ENCODE results near the gene GRIK2. TPM values are rescaled to one million over a fixed set of nuclear protein-coding genes. Genes with fewer than 3 reads are reported as not detected.

GRIK2 gene
- total and polyA plus RNA-seq, 2 of the 4 experiments (the other 2 are of a cell fraction): 8.2 to 15.2 TPM

DNA sequence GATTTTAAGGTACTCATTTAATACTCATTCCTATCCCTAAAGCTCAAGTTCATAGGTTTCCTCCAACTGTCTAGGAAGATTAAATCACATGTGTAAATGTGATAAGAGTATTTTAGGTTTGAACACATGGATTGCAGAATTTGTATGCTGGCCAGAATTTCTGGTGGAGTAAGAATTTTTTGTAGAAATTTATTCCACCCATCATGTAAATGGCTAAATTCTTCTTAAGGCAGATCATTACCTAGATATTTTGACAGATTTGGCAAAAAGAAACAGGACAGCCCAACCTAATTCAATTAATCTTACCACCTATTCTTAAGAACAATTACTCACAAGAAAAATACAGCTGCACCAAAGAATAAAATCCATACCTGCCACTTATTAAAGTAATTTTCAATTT lies 261.6 kb downstream of the GRIK2 start:
- Histone ChIP-seq H3K14ac (replicated peaks; ENCODE audit: low read depth, low read length) (no peak overlapping the region), H3K56ac (ENCODE audit: extremely low read depth, insufficient read depth, low read length) (no peak overlapping the region), H2BK20ac (ENCODE audit: low read depth, low read length) (no peak overlapping the region), H3K9me1 (ENCODE audit: insufficient read depth, low read length) (no peaks in the 10 kb centered on the region), H3K36me3 (ENCODE audit: control insufficient read depth, insufficient read depth, low read length) (no peaks in the 10 kb centered on the region), H3K9ac (ENCODE audit: low read depth, low read length) (no peak overlapping the region), H3K27ac (ENCODE audit: insufficient read depth, low read length) (no peak overlapping the region), H2AK5ac (ENCODE audit: low read depth, low read length) (no peak overlapping the region), H3K4ac (ENCODE audit: low read depth, low read length) (no peak overlapping the region), H4K5ac (ENCODE audit: low read depth, low read length) (no peak overlapping the region), H3K9me3 (ENCODE audit: control insufficient read depth, insufficient read depth, low read length) (no peaks in the 10 kb centered on the region; the same call in 1 of the 2 replicates), H3K27me3 (ENCODE audit: control insufficient read depth, insufficient read depth, low read length) (no peaks in the 10 kb centered on the region), H2BK5ac (ENCODE audit: low read depth, low read length, poor library complexity, severe bottlenecking) (no peak overlapping the region), H3K4me3 (ENCODE audit: insufficient read depth, low read depth, low read length) (no peak overlapping the region), H3K4me1 (ENCODE audit: control insufficient read depth, insufficient read depth, low read length) (no peaks in the 10 kb centered on the region; the same call in 1 of the 2 replicates), H4K8ac (ENCODE audit: low read depth in 2 of 2, low read length in 2 of 2) (no peak overlapping the region), H3K18ac (ENCODE audit: low read depth, low read length) (no peak overlapping the region), H2AK9ac (replicated peaks; ENCODE audit: low read depth, low read length, poor library complexity) (no peak overlapping the region), H4K91ac (ENCODE audit: insufficient read depth, low read depth, low read length) (no peak overlapping the region), H2AFZ (replicated peaks; ENCODE audit: low read length, poor library complexity) (no peak overlapping the region), H2BK15ac (ENCODE audit: low read depth, low read length) (no peak overlapping the region), H3K79me1 (ENCODE audit: low read depth in 1 of 2, low read length in 2 of 2) (0 out of 4 replicates have a peak, but pooled peaks cover 0 to 2% of the 10 kb centered on the region in 2 experiments), H4K20me1 (ENCODE audit: insufficient read depth, low read length) (no peaks in the 10 kb centered on the region), H3K4me2 (ENCODE audit: low read depth, low read length) (no peak overlapping the region), H2BK120ac (ENCODE audit: low read depth, low read length) (no peak overlapping the region), H3K23ac (ENCODE audit: low read depth, low read length) (no peak overlapping the region)
- no peak for ATAC-seq (ENCODE audit: low read depth)
- no TSS peak for BruUV-seq (replicated peaks)
- in situ Hi-C loops (cut with MboI; ENCODE audit: low sequenced_read_pairs): no loop called here
- POLR2A ChIA-PET (ENCODE audit: unreplicated experiment): no interaction called here
- CTCF ChIA-PET: no interaction called here
- intact Hi-C loops (cut with micrococcal nuclease): no loop called here
- TF ChIP-seq SMC3 (IDR thresholded peaks at IDR 0.05; ENCODE audit: low read depth, low read length) (no peak), RFX5 (IDR thresholded peaks at IDR 0.05; ENCODE audit: low read depth, low read length) (no peak), POLR2A (IDR thresholded peaks at IDR 0.05; ENCODE audit: low read depth, low read length) (no peak), CEBPB (IDR thresholded peaks at IDR 0.05; ENCODE audit: low read depth, low read length) (no peak), NFE2L2 (IDR thresholded peaks at IDR 0.05; ENCODE audit: low read depth, low read length) (no peak), RCOR1 (IDR thresholded peaks at IDR 0.05; ENCODE audit: insufficient replicate concordance, low read length) (no peak), FOS (IDR thresholded peaks at IDR 0.05; ENCODE audit: low read depth, low read length) (no peak), BHLHE40 (IDR thresholded peaks at IDR 0.05; ENCODE audit: low read depth, low read length) (no peak), CHD1 (IDR thresholded peaks at IDR 0.05; ENCODE audit: low read depth, low read length) (no peak), RAD21 (IDR thresholded peaks at IDR 0.05; ENCODE audit: low read length) (no peak), MXI1 (IDR thresholded peaks at IDR 0.05; ENCODE audit: borderline replicate concordance, low read depth, low read length) (no peak)
- TF ChIP-seq, protein P1, sequence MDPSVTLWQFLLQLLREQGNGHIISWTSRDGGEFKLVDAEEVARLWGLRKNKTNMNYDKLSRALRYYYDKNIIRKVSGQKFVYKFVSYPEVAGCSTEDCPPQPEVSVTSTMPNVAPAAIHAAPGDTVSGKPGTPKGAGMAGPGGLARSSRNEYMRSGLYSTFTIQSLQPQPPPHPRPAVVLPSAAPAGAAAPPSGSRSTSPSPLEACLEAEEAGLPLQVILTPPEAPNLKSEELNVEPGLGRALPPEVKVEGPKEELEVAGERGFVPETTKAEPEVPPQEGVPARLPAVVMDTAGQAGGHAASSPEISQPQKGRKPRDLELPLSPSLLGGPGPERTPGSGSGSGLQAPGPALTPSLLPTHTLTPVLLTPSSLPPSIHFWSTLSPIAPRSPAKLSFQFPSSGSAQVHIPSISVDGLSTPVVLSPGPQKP (IDR thresholded peaks at IDR 0.05; ENCODE audit: borderline replicate concordance, low read depth, low read length): no peak
- TF ChIP-seq, protein P2, sequence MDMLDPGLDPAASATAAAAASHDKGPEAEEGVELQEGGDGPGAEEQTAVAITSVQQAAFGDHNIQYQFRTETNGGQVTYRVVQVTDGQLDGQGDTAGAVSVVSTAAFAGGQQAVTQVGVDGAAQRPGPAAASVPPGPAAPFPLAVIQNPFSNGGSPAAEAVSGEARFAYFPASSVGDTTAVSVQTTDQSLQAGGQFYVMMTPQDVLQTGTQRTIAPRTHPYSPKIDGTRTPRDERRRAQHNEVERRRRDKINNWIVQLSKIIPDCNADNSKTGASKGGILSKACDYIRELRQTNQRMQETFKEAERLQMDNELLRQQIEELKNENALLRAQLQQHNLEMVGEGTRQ (IDR thresholded peaks at IDR 0.05; ENCODE audit: low read depth, low read length): no peak
- TF ChIP-seq, protein P3, sequence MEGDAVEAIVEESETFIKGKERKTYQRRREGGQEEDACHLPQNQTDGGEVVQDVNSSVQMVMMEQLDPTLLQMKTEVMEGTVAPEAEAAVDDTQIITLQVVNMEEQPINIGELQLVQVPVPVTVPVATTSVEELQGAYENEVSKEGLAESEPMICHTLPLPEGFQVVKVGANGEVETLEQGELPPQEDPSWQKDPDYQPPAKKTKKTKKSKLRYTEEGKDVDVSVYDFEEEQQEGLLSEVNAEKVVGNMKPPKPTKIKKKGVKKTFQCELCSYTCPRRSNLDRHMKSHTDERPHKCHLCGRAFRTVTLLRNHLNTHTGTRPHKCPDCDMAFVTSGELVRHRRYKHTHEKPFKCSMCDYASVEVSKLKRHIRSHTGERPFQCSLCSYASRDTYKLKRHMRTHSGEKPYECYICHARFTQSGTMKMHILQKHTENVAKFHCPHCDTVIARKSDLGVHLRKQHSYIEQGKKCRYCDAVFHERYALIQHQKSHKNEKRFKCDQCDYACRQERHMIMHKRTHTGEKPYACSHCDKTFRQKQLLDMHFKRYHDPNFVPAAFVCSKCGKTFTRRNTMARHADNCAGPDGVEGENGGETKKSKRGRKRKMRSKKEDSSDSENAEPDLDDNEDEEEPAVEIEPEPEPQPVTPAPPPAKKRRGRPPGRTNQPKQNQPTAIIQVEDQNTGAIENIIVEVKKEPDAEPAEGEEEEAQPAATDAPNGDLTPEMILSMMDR (conservative IDR thresholded peaks at IDR 0.05; ENCODE audit: low read depth, low read length): no peak
- dilution Hi-C loops (cut with HindIII; ENCODE audit: low sequenced_read_pairs, unreplicated experiment): no loop called here
- no peak for DNase-seq

Data from IMR-90 (cell line).